Measurements from ENCODE around the gene GFI1B.

Gene GFI1B

GRCh38 chr9:132976571-132976970 lies 1.9 kb upstream of the GFI1B start:
- H3K27me3 ChIP-seq (ENCODE audit: insufficient read depth, low read length, poor library complexity, severe bottlenecking) = peaks cover 5% of the 10 kb centered on the region
- peaks cover 29% of the 10 kb centered on the region for H3K4me1 ChIP-seq (ENCODE audit: insufficient read depth, low read length, poor library complexity, severe bottlenecking)
- no peaks in the 10 kb centered on the region for H3K9me2 ChIP-seq (replicated peaks; ENCODE audit: low read depth, low read length)
- H3F3A ChIP-seq (ENCODE audit: low read depth) = 0 out of 2 replicates have a peak, but pooled peaks cover 8% of the 10 kb centered on the region
- H4K20me1 ChIP-seq (ENCODE audit: insufficient read depth, low read length, poor library complexity, severe bottlenecking) = no peaks in the 10 kb centered on the region
- no peak overlapping the region for H2AFZ ChIP-seq (ENCODE audit: low read length)
- H3K9ac ChIP-seq (ENCODE audit: low read depth, low read length, poor library complexity, severe bottlenecking) = no peak overlapping the region
- no peaks in the 10 kb centered on the region for H3K9me3 ChIP-seq (ENCODE audit: insufficient read depth, low read depth, low read length)
- H3K36me3 ChIP-seq (ENCODE audit: insufficient read depth, low read length) = no peaks in the 10 kb centered on the region
- H3K79me2 ChIP-seq (ENCODE audit: insufficient read depth, low read length) = peaks cover 37% of the 10 kb centered on the region
- TF ChIP-seq EZH2phosphoT487 (IDR thresholded peaks at IDR 0.05; ENCODE audit: borderline replicate concordance) (no peak), CTCF (conservative IDR thresholded peaks at IDR 0.05; ENCODE audit: low read length) (no peak)
- no peak overlapping the region for H3K4me3 ChIP-seq (ENCODE audit: low read length, poor library complexity, severe bottlenecking)
- no peak overlapping the region for H3K4me2 ChIP-seq (ENCODE audit: low read depth, low read length, poor library complexity, severe bottlenecking)

DNA sequence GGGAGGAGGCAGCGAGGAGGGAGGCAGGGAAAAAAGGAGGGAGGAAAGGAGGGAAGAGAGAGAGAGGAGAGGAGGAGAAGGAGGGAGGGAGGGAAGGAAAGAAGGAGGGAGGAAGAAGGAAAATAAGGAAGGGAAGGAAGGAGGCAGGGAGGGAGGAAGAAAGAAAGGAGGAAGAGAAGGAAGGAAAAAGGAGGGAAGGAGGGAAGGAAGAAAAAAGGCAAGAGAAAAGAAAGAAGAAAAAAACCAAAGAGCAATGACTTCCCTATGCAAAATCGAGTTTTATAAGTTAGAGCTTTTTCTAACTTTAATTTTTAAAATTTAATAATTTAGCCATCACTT lies 413 bp upstream of the GFI1B start:
- Histone ChIP-seq H4K20me1 (ENCODE audit: insufficient read depth, low read length, poor library complexity, severe bottlenecking) (no peaks in the 10 kb centered on the region), H3K4me2 (ENCODE audit: low read depth, low read length, poor library complexity, severe bottlenecking) (peak overlapping the region; percentile 95), H3K4me3 (ENCODE audit: low read length, poor library complexity, severe bottlenecking) (peak overlapping the region; percentile 85), H3K4me1 (ENCODE audit: insufficient read depth, low read length, poor library complexity, severe bottlenecking) (peaks cover 41% of the 10 kb centered on the region), H3K9ac (ENCODE audit: low read depth, low read length, poor library complexity, severe bottlenecking) (peak overlapping the region; percentile 99), H3K36me3 (ENCODE audit: insufficient read depth, low read length) (no peaks in the 10 kb centered on the region), H3F3A (ENCODE audit: low read depth) (0 out of 2 replicates have a peak, but pooled peaks cover 8% of the 10 kb centered on the region), H3K9me2 (replicated peaks; ENCODE audit: low read depth, low read length) (no peaks in the 10 kb centered on the region), H3K27me3 (ENCODE audit: insufficient read depth, low read length, poor library complexity, severe bottlenecking) (peaks cover 5% of the 10 kb centered on the region), H3K79me2 (ENCODE audit: insufficient read depth, low read length) (peaks cover 53% of the 10 kb centered on the region), H2AFZ (ENCODE audit: low read length) (no peak overlapping the region), H3K9me3 (ENCODE audit: insufficient read depth, low read depth, low read length) (no peaks in the 10 kb centered on the region)
- no peak for TF ChIP-seq CTCF (conservative IDR thresholded peaks at IDR 0.05; ENCODE audit: low read length)
- TF ChIP-seq EZH2phosphoT487 (IDR thresholded peaks at IDR 0.05; ENCODE audit: borderline replicate concordance) = no peak

- H3K4me2 ChIP-seq (ENCODE audit: low read depth, low read length, poor library complexity, severe bottlenecking) = peak overlapping the region; percentile 95
Measured at GRCh38 chr9:132980157-132980556, 1.7 kb downstream of the GFI1B start.

More at GRCh38 chr9:132980157-132980556, 1.7 kb downstream of the GFI1B start:
- peaks cover 14% of the 10 kb centered on the region; the same call in 1 of the 2 replicates for H3F3A ChIP-seq (ENCODE audit: low read depth)
- H3K4me1 ChIP-seq (ENCODE audit: insufficient read depth, low read length, poor library complexity, severe bottlenecking) = peaks cover 59% of the 10 kb centered on the region
- H3K4me3 ChIP-seq (ENCODE audit: low read length, poor library complexity, severe bottlenecking) = peak overlapping the region; percentile 85
- H2AFZ ChIP-seq (ENCODE audit: low read length) = no peak overlapping the region
- no peaks in the 10 kb centered on the region for H3K9me2 ChIP-seq (replicated peaks; ENCODE audit: low read depth, low read length)
- no peaks in the 10 kb centered on the region for H3K9me3 ChIP-seq (ENCODE audit: insufficient read depth, low read depth, low read length)
- H4K20me1 ChIP-seq (ENCODE audit: insufficient read depth, low read length, poor library complexity, severe bottlenecking) = peaks cover 2% of the 10 kb centered on the region
- peak overlapping the region; percentile 99 for H3K9ac ChIP-seq (ENCODE audit: low read depth, low read length, poor library complexity, severe bottlenecking)
- H3K79me2 ChIP-seq (ENCODE audit: insufficient read depth, low read length) = peaks cover 73% of the 10 kb centered on the region
- no peaks in the 10 kb centered on the region for H3K36me3 ChIP-seq (ENCODE audit: insufficient read depth, low read length)
- peaks cover 5% of the 10 kb centered on the region for H3K27me3 ChIP-seq (ENCODE audit: insufficient read depth, low read length, poor library complexity, severe bottlenecking)
- TF ChIP-seq EZH2phosphoT487 (IDR thresholded peaks at IDR 0.05; ENCODE audit: borderline replicate concordance) (no peak), CTCF (conservative IDR thresholded peaks at IDR 0.05; ENCODE audit: low read length) (no peak)

Data from Loucy (cell line).